ENCODE measurements around the gene GABRA1.

GABRA1 gene

GRCh38 chr5:161847941-161848391 is at the start of gene GABRA1:
Gene GABRA1 (plus strand): TSS chr5:161848120. CDS start chr5:161850811, 2,691 bp downstream.
- no peak for DNase-seq (ENCODE audit: low read depth)

DNA sequence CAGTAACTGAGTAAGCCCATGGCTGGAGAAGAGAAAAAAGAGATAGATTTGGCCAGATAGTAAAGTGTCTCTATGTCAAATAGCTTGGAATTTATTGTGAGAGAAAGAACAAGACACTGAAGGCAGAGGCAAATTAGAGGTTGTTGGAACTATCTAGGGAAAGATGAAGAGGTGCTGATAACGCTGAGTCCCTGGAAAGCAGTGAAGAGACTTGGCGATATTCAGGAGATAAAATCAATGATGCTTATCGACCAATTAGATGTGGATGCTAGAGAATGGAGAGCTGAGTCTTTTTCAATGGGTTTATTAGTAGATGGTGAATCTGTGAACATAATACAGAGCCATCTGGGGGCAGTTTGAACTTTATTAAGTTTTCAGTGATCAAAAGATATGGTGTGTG is 48.6 kb upstream of the GABRA1 start:
- no peak for DNase-seq (ENCODE audit: low read depth)

- no peak for DNase-seq (ENCODE audit: low read depth)
Measured at GRCh38 chr5:161804263-161804662, 43.7 kb upstream of the GABRA1 start.

DNA sequence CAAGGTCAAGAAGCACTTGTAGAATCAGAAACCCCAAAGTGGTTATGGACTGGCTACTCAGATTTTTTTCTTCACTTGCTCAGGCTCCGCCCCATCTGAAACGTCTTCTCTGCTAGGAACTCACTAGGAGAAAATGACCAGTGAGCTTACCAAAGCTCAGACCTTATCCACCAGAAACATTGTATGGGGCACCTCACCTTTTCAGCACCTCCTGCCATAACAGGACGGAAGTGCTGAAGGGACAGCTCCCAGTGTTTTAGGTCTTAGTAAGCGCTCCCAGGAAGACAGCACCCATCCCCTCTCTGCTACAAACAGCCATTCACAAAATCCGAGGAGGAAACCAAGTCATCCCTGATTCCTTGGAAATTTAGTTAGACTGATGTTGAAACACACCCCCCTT is 1.2 kb upstream of the GABRA1 start:
- no peak for DNase-seq (ENCODE audit: low read depth)

DNA sequence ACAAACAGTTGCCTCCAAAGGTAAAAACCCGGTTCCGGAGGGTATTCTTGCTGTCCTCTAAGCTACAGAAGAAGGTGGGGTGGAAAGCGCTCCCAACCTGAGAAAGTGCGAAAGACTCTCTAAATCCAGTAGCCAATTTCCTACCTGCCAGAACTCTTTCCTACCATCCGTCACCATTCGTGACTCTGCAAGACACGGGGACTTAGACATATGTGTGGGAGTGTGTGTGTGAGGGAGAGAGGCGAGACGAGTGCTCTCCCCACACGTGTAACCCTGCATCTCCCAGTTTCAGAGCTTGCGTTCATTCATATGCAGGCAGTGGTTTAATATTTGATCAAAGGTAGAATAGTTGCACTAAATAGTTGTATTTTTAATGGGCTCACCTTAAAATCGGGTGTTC is 473 bp upstream of the GABRA1 start:
- DNase-seq (ENCODE audit: low read depth): no peak

GRCh38 chr5:161850491-161850890 is 2.6 kb downstream of the GABRA1 start:
- no peak for DNase-seq (ENCODE audit: low read depth)

- no peak for DNase-seq (ENCODE audit: low read depth)
Measured at GRCh38 chr5:161851691-161852299, 3.9 kb downstream of the GABRA1 start.

DNA sequence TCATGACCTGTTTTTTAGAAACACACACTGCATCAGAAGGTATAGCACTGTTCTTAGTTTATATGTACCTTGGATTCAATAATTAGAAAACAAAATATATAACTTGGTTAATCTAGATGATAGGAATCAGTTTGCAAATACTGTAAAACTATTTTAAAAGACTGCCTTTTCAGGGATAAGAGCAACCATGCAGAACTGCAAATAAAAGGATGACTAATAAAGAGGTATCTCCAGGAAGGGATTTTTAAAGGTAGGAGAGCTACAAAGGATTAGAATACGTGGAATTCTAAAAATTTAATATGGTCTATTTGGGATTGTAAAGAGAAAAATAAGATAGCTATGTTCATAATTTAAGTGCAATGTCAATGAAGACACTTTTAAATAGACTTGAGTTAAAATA is 9.4 kb downstream of the GABRA1 start:
- no peak for DNase-seq (ENCODE audit: low read depth)

DNA sequence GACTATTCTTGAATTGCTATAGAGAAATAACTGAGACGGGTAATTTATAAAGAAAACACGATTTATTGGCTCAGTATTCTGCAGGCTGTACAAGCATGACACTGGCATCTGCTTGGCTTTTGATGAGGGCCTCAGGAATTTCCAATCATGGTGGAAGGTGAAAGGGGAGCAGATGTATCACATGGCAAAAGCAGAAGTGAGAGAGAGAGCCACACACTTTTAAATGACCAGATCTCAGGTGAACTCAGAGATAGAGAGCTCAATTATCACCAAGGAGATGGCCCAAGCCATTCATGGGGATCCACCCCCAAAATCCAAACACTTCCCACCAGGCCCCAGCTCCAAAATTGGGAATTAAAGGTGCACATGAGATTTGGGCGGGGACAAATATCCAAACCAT is 15.3 kb downstream of the GABRA1 start:
- DNase-seq (ENCODE audit: low read depth): no peak

DNA sequence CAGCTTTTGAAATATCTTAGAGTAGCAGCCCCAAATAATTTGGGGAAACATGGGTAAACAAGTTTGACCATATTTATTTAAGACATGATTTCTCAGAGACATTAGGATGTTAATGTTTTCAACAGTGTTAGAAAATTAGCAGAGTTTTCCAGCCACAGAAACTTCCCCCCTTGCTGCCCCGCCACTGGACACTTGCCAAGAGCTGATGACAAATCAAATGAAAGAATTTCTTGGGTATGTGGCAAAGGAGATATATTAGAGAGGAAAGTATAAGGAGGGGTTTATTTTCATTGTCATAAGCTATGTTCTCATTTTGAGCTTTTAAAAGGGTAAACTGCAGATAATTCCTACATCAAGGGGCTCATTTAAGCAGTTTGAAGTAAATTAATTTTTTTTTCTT is 15.9 kb downstream of the GABRA1 start:
- DNase-seq (ENCODE audit: low read depth): no peak

- DNase-seq (ENCODE audit: low read depth): no peak
Measured at GRCh38 chr5:161865510-161865909, 17.6 kb downstream of the GABRA1 start.

GRCh38 chr5:161889971-161890370 is 42.1 kb downstream of the GABRA1 start:
- DNase-seq (ENCODE audit: low read depth): no peak

DNA sequence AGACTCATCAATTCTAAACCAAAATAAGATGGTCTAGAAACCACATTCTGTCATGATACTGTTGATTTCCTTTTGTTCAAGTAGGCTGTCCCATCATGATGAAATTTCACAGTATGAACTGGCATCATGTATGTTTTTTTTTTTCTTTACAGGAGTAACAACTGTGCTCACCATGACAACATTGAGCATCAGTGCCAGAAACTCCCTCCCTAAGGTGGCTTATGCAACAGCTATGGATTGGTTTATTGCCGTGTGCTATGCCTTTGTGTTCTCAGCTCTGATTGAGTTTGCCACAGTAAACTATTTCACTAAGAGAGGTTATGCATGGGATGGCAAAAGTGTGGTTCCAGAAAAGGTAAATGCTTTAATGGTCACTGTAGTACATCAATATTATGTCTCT is 47.6 kb downstream of the GABRA1 start:
- DNase-seq (ENCODE audit: low read depth): no peak

DNA sequence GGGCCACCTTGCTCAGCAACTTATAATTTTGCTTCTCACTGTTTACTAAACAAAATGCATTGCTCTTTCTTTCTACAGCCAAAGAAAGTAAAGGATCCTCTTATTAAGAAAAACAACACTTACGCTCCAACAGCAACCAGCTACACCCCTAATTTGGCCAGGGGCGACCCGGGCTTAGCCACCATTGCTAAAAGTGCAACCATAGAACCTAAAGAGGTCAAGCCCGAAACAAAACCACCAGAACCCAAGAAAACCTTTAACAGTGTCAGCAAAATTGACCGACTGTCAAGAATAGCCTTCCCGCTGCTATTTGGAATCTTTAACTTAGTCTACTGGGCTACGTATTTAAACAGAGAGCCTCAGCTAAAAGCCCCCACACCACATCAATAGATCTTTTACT is 49.1 kb downstream of the GABRA1 start:
- no peak for DNase-seq (ENCODE audit: low read depth)

DNA sequence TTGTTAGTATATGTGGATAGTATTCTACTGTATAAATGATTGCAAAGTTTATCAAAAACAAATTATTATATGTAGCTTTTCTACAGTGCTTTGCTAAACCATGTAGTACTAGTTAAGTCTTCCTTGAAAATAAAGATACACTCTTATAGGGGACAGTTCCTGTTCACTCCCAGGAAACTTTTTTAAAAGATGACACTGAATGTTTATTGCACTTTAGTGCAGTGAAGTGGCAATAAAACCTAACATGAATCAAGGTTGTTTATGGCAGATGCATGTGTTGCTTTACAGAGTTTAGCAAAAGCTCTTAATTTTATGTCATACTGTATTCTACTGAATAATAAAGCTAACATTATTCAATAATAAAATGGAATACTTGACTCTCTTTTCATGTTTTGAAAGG is 51.7 kb downstream of the GABRA1 start:
- DNase-seq (ENCODE audit: low read depth): no peak

DNA sequence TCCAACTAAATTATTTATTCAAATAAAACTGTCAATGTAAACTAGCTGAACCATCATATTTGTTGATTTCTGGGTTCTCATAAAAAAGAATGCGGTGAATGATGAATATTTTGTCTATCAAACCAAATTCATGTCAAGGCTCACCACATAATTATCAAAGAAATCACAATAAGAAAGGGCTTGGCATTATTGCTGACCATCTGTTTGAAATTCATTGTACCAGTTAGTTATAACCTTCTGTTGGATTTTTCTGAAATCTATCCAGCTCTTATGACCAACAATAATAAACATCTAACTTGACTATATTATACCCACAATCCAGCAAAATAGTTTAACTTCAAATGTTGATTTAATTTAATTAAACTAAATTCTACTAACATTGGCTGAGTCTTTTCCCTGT is 53.1 kb downstream of the GABRA1 start:
- no peak for DNase-seq (ENCODE audit: low read depth)

DNA sequence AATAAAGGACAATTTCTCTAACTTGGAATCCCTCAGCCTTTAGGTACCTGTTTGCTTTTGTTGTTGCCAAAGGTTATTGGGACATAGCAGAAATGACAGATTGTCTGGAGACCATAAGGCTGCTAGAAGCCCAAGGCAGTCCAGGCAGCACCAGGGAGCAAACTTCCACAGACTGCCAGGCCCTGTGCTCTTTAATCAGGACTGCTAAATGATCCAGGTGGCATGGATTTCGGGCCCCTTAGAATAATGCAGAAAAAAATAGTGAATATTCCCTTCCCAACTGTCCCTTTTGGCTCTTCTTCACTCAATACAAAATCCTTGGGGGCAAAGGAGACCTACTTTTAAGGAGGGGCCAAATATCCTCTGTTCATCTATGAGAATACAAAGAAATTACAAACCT is 73.9 kb downstream of the GABRA1 start:
- no peak for DNase-seq (ENCODE audit: low read depth)

DNA sequence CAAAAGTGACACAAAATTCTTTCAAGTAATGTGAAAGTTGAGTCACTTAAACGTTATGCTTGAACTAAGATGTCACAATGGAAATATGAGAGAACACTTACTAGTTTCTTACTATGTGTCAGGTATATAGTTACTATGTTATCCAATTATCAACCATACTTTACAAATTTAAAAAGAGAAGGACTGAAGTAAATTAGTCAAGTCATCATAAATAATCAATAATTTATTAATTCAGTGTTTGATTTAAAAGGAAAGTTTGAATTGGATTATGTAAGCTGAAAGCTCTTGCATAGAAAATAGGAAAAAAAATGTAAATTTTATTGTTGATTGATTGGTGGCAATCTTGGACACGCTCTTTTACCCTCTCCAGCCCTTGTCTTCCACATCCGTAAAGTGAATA is 76.3 kb downstream of the GABRA1 start:
- no peak for DNase-seq (ENCODE audit: low read depth)

GRCh38 chr5:161925960-161926359 is 78.0 kb downstream of the GABRA1 start:
- DNase-seq (ENCODE audit: low read depth): no peak

- no peak for DNase-seq (ENCODE audit: low read depth)
Measured at GRCh38 chr5:161934486-161934885, 86.6 kb downstream of the GABRA1 start.

- DNase-seq (ENCODE audit: low read depth): no peak
Measured at GRCh38 chr5:161944974-161945373, 97.1 kb downstream of the GABRA1 start.

DNA sequence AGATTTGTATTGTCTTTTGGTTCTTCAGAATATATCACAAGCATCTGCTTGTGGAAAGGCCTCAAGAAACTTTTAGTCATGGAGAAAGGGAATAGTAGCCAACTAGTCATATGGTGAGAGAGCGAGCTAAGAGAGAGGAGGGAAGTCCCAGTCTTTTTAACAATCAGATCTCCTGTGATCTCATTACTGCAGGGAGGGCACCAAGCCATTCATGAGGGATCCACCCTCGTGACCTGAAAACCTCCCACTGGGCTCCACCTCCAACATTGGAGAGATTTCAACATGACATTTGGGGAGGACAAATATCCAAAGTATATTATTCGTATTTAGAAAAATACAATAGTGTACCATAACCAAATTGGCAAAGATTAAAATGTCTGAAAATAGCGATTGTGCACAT is 99.0 kb downstream of the GABRA1 start:
- no peak for DNase-seq (ENCODE audit: low read depth)
